Measurements from ENCODE around the gene TANC1. TPM values are rescaled to one million over a fixed set of nuclear protein-coding genes. Genes with fewer than 3 reads are reported as not detected.
"Not testable (repeated sequence)": the region's sequence is repeated elsewhere in the genome, so short reads cannot be mapped to it uniquely, and the experiment has no call there.

Gene TANC1
- polyA plus RNA-seq, 1 donor: 29.3 TPM

DNA sequence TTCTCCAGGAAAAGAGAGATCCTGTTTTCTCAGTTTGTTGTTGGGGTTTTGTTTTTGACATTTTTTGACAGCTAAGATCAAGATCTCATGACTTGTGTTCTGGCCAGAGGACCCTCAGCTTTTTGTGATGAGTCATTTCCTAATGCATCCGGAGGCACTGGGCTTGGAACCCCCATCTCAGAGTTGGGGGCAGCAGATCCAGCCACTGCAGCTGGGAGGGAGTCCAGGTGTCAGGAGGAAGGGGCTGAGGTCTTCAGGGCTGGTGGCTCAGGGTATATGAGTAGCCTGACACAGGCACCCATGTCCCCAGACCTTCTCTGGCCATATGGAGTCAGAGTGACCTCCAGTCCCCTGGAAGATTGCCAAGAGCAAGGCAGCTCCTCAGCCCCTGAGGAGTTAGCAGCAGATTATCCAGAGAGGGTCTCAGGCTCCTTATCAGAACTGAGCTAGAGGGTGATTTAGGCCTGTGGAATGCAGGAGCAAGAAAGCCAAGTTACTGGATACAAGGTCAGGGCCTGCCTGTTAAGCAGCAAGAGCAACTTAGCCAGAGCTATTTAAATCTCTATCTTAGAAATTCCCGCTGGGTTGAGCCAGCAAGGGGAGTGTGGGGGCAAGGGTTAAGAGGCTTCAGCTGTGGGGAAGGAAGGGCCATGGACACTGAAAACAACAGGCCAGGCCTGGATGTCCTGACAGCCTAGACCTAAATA, 62.4 kb downstream of the TANC1 start:
- no peak for DNase-seq

DNA sequence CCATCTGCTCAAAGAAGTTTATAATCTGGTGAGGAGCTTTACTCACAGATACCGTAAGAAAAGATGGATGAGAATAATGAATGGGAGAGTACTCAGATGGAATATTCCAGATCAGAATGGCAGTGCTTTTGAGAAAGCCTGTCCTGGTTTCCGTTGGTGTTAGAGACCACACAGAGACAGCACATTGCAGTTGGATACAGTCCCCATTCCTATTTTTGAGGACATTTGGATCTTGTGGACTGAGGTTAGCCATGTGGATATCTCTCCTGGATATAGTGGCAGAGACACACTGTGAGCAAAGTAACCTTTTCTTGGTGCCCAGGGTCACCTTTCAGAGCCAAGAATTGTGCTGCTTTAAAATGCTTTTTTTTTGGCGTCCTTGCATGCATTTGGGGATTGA, 63.7 kb downstream of the TANC1 start:
- DNase-seq: no peak

DNA sequence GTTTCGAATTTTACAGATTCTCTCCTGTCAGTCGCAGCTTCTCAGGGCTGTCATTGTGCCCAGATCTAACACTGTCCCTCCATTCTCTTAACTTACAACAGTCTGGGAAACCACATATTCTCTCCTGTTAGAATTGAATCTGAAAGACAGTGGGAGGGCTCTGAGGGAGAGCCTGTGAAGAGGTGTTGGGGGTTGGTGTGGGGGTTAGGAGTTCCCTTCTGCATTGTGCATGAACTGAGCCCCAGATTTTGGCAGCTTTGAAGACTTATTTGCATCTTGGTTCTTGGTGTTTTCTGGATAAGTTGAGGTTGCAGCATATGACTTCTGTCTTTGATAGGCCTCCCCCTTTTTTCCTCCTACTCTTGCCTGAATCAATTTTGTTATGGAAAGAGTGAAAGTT, 64.1 kb downstream of the TANC1 start:
- DNase-seq: no peak

DNA sequence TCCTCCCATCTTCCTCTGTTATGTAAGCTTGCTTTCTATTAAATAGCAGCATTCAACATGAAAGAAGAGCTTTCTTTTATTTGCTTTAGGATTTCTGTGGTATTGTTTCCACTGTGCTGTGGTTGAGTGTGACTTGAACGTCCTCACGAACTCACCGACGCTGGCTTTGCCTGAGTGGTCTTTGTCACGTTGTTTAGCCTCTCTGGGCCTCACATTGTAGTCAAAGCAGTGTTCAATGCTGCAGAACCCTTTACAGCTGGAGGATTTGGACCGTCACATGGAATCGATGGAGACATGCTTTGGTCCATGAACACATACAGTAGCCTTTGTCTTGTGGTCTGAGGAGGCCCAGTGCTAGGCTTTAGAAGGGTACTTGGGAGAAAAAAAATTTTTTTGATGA, 66.3 kb downstream of the TANC1 start:
- DNase-seq: no peak

DNA sequence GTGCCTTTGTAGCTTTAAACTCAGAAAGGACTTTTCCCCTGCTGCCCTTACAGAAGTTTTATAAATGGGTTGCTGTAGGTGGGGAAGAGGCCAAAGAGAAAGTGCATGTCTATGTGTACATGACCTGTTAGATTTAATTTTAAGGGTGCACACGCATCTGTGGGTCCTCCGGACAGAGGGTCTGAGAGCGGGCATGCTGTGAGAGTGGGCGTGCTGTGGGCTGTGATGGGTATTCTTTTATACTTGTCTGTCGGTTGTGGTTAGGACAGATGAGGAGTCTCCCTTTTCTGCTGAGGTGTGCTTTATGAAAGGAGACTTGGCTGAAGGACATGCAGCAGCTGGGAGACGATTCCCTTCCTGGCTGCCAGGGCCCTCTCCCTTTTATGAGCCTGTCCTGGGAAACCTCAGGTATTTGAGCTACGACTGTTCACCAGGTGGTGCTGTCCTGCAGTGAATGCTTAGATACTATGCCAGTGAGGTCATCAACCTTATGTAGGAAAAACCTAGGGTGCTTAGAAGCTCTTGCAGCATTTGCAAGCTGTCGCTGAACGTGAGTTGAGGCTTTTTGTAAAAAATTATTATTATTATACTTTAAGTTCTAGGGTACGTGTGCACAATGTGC, 67.5 kb downstream of the TANC1 start:
- no peak for DNase-seq

DNA sequence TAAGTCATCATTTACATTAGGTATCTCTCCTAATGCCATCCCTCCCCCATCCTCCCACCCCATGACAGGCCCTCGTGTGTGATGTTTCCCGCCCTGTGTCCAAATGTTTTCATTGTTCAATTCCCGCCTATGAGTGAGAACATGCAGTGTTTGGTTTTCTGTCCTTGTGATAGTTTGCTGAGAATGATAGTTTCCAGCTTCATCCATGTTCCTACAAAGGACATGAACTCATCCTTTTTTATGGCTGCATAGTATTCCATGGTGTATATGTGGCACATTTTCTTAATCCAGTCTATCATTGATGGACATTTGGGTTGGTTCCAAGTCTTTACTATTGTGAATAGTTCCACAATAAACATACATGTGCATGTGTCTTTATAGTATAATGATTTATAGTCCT, 68.0 kb downstream of the TANC1 start:
- DNase-seq: not testable (repeated sequence)

DNA sequence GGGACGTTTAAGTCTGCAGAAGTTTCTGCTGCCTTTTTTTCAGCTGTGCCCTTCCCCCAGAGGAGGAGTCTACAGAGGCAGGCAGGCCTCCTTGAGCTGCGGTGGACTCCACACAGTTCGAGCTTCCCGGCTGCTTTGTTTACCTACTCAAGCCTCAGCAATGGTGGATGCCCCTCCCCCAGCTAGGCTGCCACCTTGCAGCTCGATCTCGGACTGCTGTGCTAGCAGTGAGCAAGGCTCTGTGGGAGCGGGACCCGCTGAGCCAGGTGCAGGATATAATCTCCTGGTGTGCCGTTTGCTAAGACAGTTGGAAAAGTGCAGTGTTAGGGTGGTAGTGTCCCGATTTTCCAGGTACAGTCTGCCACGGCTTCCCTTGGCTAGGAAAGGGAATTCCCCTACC, 72.9 kb downstream of the TANC1 start:
- DNase-seq: not testable (repeated sequence)

DNA sequence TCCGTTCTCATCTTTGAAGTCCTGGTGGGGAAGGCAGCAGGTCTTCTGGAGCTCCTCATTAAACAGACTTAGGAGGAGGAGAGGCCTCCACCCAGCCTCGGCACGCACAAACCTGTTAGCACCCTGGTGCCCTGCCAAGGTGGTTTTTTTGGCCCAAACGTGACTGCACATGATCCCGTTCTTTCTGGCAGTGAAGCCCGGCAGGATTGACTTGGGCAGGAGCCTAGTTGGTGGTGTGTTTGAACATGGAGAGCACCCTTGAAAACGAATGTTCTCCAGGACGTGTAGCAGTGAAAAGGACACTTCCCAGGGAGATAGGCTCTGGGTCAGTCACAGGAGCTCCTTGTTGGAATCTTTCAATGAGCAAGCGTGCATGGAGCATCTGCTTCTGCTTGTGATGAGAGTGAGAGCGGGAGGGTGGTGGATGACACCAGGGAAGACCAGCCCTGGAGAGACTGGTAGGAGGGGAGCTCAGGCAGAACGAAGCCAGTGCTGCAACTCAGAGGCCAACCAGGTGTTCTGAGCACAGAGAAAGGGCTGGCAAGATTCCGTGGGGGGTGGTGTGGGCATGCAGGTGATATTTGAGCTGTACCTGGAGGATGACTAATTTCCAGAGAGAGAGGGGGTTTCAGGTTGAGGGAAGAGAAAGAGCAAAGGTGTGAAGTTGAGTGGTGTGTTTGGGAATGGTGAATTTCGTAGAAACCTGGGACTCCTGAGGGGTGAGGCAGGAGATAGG, 73.8 kb downstream of the TANC1 start:
- no peak for DNase-seq

DNA sequence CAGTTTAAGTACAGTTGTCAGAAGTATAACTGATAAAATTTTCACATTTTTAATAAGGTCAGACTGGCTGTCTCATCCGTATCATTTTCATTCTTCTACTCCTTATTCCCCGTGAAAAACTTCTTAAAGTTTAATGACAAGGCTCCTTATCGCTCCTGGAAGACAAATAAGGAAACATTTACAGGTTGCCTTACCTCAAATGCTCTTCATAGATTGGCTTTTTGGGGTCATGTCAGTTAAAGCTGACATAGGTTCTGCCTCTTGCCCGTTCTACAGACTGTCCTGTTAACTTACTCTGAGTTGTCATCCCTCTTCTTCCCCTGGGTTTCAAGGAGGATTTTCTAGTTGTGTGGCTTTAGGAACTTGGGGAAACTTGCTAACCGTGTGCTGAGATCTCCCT, 75.3 kb downstream of the TANC1 start:
- DNase-seq: no peak

DNA sequence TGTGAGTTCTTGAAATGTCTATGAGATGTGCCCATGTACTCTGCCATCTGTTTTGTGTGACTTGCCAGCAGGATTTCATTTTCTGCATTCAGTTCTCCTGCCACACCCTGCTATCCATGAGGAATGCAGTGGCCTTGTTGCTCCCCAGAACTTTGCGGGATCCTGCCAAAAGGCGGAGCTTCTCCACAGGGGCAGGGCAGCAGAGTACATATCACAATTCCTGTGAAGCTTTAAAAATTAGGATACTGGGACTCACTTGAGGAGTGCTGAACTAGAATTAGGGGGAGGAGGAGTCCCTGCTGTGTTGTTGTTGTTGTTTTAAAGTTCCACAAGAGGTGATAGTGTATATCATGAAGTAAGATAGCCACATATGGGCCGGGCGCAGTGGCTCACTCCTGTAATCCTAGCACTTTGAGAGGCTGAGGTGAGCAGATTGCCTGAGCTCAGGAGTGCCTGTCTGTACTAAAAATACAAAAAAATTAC, 76.4 kb downstream of the TANC1 start:
- no peak for DNase-seq

DNA sequence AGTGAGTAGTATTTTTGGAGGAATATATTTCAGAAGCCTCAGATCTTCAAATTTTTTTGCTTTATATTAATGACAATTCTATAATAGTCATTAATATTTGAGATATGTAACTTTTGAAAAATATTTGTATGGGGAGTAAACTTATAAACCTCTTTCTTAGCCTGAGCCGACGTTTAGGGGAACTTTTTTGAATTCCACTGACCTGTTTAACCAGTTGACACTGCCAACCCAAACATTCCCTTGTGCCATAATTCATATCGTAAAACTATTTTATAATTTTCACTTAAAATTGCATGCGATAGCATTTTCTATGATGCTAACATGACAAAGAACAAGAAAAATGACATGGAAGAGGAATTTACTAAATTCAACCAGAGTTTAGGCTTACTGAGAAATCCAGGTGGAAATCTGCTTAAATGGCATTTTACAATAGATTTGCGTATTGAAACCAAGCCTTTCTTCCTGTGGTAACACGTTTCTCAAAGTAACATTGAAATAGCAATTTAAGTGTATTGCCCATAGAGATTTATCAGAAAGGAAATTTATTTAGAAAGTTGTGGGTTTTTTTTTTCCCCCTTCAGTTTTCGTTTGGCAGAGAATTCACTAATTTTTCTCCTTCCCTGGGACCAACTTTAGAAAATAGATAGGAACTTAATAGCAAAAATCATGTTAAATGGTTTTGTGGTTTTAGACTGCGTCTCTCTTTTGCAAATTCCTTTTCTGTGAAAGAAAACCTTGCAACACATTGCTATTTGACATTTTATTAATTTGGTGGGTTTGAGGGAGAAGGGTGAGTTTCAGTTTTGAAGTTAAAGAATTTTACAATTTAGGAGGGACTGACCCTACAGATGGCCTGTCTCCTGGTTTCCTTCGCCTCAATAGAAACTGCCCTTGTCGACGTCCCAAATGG, 77.4 kb downstream of the TANC1 start:
- DNase-seq: no peak

DNA sequence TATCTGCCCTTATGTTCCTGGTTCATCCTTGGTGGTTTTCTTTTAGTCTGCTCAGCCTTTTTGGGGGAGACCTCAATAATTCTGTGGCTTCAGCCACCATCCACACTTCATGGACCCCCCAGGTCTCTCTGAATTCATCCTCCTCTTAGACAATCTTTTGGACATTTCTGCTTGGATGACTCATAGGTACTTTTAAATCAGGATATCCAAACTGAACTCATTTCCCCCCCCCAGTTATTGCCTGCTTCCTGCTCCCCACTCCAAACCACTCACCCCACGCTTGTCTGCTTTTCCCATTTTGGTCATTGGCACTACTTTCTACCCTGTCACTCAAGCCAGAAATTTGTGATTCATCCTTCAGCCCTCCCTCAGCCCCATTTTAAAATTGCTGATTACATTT, 78.5 kb downstream of the TANC1 start:
- DNase-seq: no peak

DNA sequence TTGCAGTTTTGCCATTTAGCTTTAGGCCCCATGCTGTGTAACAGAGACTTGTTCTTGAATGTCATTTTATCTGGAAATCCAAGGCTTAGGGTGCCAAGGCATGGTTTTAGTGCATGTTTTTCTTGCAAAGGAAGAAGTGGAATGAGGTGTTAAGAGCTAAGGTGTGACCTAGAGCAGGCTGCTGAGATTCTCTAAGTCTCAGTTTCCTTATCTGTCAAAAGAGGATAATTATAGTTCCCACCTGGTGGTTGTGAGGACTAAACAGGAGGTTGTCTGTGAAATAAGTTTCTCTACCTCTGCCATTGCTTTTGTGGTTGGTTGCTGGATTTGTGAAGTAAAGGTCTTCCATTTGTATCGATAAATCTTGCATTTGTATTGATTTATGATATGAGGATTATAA, 82.0 kb downstream of the TANC1 start:
- no peak for DNase-seq

DNA sequence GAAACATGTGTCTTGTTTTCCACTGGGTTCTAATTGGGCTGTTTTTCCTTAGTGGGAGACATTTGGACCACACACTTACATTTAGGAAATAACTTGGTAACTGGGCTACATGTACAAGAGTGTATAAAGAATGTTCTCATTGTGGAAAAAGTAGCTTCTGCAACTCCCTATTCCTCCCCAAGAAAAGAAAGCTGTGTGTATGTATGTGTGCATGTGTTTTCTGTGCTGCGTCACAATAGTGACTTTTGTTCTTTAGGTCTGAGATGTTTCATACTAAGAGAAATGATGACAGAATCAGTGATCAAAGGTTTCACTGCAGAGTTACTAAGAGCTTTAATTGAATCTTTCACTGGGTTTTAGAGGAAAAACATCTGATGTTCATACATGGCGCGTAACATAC, 82.7 kb downstream of the TANC1 start:
- DNase-seq: no peak

DNA sequence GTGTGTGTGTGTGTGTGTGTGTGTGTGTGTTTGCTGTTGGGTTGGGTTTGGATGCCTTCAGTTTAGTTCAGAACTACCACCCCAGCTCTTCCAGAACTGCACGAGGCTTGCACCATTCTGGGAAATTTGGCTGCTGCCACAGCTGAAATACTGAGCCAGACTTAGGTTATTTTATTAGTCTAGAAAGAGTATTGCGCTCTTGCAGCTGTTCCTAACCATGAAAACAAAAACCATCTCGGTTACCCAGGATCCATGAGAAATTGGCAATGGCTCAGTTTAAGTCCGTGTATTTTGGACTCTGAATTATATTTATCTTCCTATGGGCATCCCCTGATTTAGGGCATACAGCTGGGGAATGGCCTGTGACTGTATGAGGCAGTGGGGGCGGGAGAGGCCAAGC, 83.2 kb downstream of the TANC1 start:
- DNase-seq: no peak

DNA sequence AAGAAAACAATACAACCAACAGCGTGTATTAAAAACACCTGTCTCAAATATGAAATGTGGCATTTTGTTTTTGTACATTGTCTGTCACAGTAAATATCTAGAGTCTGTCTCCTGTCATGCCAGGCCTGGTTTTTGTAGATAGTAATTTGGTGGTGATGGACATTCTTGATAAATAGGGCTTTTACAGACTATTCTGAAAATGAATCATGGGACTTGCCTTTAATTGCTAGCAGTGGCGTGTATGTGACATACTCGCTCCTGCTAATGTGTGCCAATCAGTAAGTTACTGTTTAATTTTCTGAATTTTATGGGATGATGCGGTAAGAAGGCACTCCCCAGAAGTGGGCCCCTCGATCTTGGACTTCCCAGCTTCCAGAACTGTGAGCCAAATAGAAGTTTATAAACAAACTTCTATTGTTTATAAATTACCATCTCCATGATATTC, 83.7 kb downstream of the TANC1 start:
- DNase-seq: no peak

DNA sequence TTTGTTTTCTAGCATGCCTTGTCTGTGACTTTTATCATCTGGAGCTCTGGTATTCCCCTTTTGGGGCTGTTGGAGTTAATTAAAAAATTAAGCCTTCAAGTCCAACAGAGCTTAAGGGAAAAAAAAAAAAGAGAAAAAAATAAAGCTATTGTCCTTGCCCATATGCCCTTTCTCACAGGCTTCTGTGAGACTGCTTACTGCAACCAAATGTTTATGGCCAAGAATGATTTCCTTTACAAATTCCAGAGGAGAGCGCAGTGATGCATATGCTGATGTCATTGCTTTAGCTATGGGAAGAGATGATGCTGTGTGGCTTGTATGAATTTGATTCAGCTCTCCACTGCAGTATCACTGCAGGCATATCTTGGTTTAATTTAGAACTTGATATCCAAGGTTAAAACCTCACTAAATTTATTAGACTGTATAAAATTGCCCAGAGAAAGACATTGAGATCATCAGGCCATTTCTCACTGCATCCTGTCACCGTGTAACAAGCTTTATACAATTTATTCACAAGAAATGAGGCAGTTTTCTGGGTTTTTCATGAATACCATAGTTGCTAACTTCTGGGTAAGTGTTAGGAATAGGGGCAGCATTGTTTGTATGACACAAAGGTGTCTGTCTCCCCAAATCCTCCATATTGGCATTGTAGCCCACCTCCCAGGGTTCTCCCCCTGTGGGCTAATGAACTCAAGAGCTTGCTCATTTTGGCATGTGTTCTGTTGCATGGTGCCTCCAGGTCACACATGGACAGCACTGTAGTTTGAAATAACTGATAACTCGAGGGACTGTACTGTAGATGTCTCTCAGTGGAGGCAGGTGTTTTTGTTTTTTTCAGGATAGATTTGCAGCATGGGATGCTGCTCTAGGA, 85.0 kb downstream of the TANC1 start:
- DNase-seq: no peak

DNA sequence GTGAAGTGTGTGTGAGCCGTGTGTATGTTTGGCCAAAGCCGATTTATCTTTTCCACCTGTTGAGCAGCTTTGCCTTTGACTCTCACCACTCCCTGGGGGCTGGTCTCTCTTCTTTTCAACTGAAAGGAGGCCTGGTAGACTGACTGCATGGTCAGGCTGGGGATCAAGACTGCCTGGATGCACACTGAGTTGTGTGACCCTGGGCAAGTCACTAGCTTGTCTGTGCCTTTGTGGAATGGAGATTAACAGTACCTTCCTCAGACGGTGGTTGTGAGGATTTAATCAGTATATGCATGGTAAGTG, 85.5 kb downstream of the TANC1 start:
- no peak for DNase-seq

DNA sequence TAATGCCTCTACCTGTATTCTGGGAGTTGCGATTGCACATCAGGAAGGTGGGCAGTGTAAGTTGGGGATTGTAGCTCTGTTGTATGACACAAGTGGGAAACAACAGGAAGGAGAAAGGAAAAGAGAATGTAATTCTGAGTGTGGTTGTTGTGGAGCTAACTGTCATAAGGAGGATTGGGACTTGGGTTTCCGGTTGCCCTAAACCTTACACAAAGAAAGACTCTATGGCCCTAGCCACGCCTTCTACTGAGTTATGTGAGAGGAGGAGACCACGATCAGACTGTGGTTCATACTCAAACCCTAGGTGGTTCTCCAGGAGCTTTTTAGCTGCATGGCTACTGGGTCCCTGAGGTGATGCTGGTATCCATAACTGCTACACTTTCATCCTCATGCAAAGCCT, 86.5 kb downstream of the TANC1 start:
- no peak for DNase-seq

DNA sequence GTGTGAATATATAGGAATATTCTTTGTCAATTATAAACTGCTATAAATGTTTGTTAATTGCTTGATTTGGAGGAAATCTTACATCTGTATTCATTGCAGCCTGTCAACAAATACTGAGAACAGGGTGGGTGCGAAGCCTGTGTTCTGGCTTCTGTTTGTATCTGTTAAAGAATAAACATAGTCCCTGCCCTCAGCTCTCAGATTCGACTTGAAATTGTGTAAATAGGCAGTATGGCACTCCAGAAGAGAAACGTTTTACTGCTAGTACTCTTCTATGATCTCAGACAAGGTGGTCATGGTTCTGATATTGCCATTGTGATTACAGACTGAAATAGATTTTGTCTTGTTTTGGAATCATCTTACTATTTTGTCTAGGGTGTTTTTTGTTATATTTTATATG, 92.1 kb downstream of the TANC1 start:
- no peak for DNase-seq

DNA sequence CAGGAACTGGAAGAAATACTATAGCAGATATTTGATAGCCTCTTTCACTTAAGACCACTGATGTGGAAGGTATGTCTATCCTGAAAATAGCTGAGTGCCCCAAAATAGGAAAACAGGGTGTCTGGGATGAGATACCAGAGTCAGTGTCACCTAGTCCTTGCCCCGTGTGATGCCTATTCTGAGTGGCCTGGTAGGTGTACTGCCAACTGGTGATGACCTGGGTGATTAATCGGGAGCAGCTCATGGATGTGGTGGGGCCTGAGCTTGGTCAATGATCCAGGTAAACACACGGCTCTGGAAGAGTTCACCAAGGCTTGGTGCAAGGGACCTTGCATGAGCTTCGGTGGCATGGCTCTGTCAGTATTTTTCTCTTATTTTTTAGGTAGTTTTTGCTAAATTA, 95.2 kb downstream of the TANC1 start:
- DNase-seq: no peak
